GM19395 (cell line): ENCODE data around the gene DDX21.
"Not testable (repeated sequence)": the region's sequence is repeated elsewhere in the genome, so short reads cannot be mapped to it uniquely, and the experiment has no call there.

Source experiments
- ATAC-seq: cut with Tn5 transposase; IDR thresholded peaks from one replicate; pipeline ENCODE4 v1.9.1; 2021; ENCODE audit warnings: mild to moderate bottlenecking, moderate library complexity; ENCODE audit not compliant: unreplicated experiment

Gene DDX21

GRCh38 chr10:68955832-68956532 lies at the start of gene DDX21:
Gene DDX21, plus strand, starts transcription at chr10:68956170. Its CDS starts 56 bp downstream, at chr10:68956226.
- peak; percentile 91 for ATAC-seq

- ATAC-seq = no peak
These were observed 31.4 kb upstream of the DDX21 start for GRCh38 chr10:68924593-68924992.

- no peak for ATAC-seq
These were observed 30.5 kb upstream of the DDX21 start for GRCh38 chr10:68925489-68925888.

- not testable (repeated sequence) for ATAC-seq
These were observed 26.8 kb upstream of the DDX21 start for GRCh38 chr10:68929157-68929556.

GRCh38 chr10:68929888-68930287 lies 26.1 kb upstream of the DDX21 start:
- ATAC-seq = not testable (repeated sequence)

- not testable (repeated sequence) for ATAC-seq
These were observed 23.1 kb upstream of the DDX21 start for GRCh38 chr10:68932860-68933259.

- no peak for ATAC-seq
These were observed 21.0 kb upstream of the DDX21 start for GRCh38 chr10:68934994-68935393.

GRCh38 chr10:68938117-68938516 lies 17.9 kb upstream of the DDX21 start:
- ATAC-seq = no peak

GRCh38 chr10:68938884-68939283 lies 17.1 kb upstream of the DDX21 start:
- no peak for ATAC-seq

- ATAC-seq = not testable (repeated sequence)
These were observed 15.1 kb upstream of the DDX21 start for GRCh38 chr10:68940917-68941316.

- ATAC-seq = no peak
These were observed 5.4 kb upstream of the DDX21 start for GRCh38 chr10:68950598-68950997.

- ATAC-seq = no peak
These were observed 1.1 kb upstream of the DDX21 start for GRCh38 chr10:68954904-68955303.

- ATAC-seq = peak; percentile 6
These were observed 577 bp upstream of the DDX21 start for GRCh38 chr10:68955355-68955831.

- no peak for ATAC-seq
These were observed 1.3 kb downstream of the DDX21 start for GRCh38 chr10:68957284-68957615.

- no peak for ATAC-seq
These were observed 1.7 kb downstream of the DDX21 start for GRCh38 chr10:68957654-68958053.

- no peak for ATAC-seq
These were observed 3.9 kb downstream of the DDX21 start for GRCh38 chr10:68959695-68960527.

GRCh38 chr10:68963151-68963550 lies 7.2 kb downstream of the DDX21 start:
- ATAC-seq = no peak

GRCh38 chr10:68973975-68974374 lies 18.0 kb downstream of the DDX21 start:
- no peak for ATAC-seq

GRCh38 chr10:68975936-68976473 lies 20.0 kb downstream of the DDX21 start:
- not testable (repeated sequence) for ATAC-seq

- not testable (repeated sequence) for ATAC-seq
These were observed 23.8 kb downstream of the DDX21 start for GRCh38 chr10:68979738-68980137.

- no peak for ATAC-seq
These were observed 25.1 kb downstream of the DDX21 start for GRCh38 chr10:68981074-68981473.

GRCh38 chr10:68982389-68982788 lies 26.4 kb downstream of the DDX21 start:
- ATAC-seq = no peak
